AG04449 (cell line): Measurements from ENCODE around the gene SMC1B.
A peak's percentile ranks its signal among the peaks of the same experiment; 100 is the strongest.
"Not testable (repeated sequence)": the region's sequence is repeated elsewhere in the genome, so short reads cannot be mapped to it uniquely, and the experiment has no call there.

Experiments used
- CTCF ChIA-PET: fragments of 350-600 bp; formaldehyde crosslinking; extraction: SDS; loops from one replicate; lab custom pipeline; 2021; ENCODE audit warnings: antibody characterized with exemption; lab: Yijun Ruan, JAX
- POLR2A ChIA-PET: fragments of 400-600, 350-600 bp; formaldehyde crosslinking; extraction: SDS; loops from one replicate; lab custom pipeline; 2020; ENCODE audit warnings: antibody characterized with exemption, inconsistent platforms; lab: Yijun Ruan, JAX
- DNase-seq: peaks from one replicate; pipeline ENCODE4 v3.0.0-alpha.2; 2010; ENCODE audit warnings: low read depth, low spot score
- H3K4me3 ChIP-seq: 2 replicates; pipeline ENCODE4 v1.5.1; 2011; ENCODE audit warnings: low read depth, mild to moderate bottlenecking, control low read depth, low read length
- CTCF ChIP-seq: IDR thresholded peaks from one replicate; pipeline ENCODE4 v1.5.1; 2011; ENCODE audit warnings: mild to moderate bottlenecking, moderate library complexity, low read length, control low read depth, inconsistent platforms; ENCODE audit not compliant: insufficient read depth; ENCODE audit errors: missing control alignments

The SMC1B gene

GRCh38 chr22:45438336-45438735 lies 24.9 kb upstream of the SMC1B start:
- CTCF ChIA-PET = interaction anchor here (0.9 to 15.2 kb wide), 9 partner anchors 9 to 337 kb away, joined by 3 to 286 read pairs (median 5); no protein-coding TSS in a partner anchor
- no peak for TF ChIP-seq CTCF
- POLR2A ChIA-PET = no interaction called here
- no peak for DNase-seq
- no peak overlapping the region for H3K4me3 ChIP-seq

GRCh38 chr22:45436871-45437517 lies 23.6 kb upstream of the SMC1B start:
- DNase-seq, H3K4me3 ChIP-seq, POLR2A ChIA-PET: not testable (repeated sequence)
- CTCF ChIA-PET = interaction anchor here (0.7 to 15.2 kb wide), 15 partner anchors 10 to 338 kb away, joined by 3 to 286 read pairs (median 3); no protein-coding TSS in a partner anchor

GRCh38 chr22:45435544-45436139 lies 22.2 kb upstream of the SMC1B start:
- no peak overlapping the region for H3K4me3 ChIP-seq
- ChIA-PET CTCF (interaction anchor here (0.7 to 15.2 kb wide), 9 partner anchors 13 to 335 kb away, joined by 3 to 286 read pairs (median 13); no protein-coding TSS in a partner anchor), POLR2A (no interaction called here)
- peak; percentile 56 for DNase-seq
- peak; percentile 97 for TF ChIP-seq CTCF

- no peak for DNase-seq
- ChIA-PET CTCF (interaction anchor here (0.7 to 6.3 kb wide), 7 partner anchors 10 to 338 kb away, joined by 3 to 43 read pairs (median 12); no protein-coding TSS in a partner anchor), POLR2A (no interaction called here)
- H3K4me3 ChIP-seq = no peak overlapping the region
- no peak for TF ChIP-seq CTCF
Measured at GRCh38 chr22:45434981-45435380, 21.6 kb upstream of the SMC1B start.

- CTCF ChIA-PET = interaction anchor here (6.3 kb wide), 1 partner anchor 122 kb away, joined by 43 read pairs; no protein-coding TSS in a partner anchor
- no peak overlapping the region for H3K4me3 ChIP-seq
- POLR2A ChIA-PET = no interaction called here
- no peak for DNase-seq
- no peak for TF ChIP-seq CTCF
Measured at GRCh38 chr22:45430871-45431270, 17.5 kb upstream of the SMC1B start.

- no peak for DNase-seq
- no peak overlapping the region for H3K4me3 ChIP-seq
- ChIA-PET POLR2A (no interaction called here), CTCF (interaction anchor here (0.8 to 6.3 kb wide), 3 partner anchors 11 to 328 kb away, joined by 3 to 43 read pairs (median 3); no protein-coding TSS in a partner anchor)
- TF ChIP-seq CTCF = no peak
Measured at GRCh38 chr22:45429981-45430775, 16.8 kb upstream of the SMC1B start.
